HG02642 (cell line): Measurements from ENCODE around the gene EFCAB12.
"Not testable (repeated sequence)": the region's sequence is repeated elsewhere in the genome, so short reads cannot be mapped to it uniquely, and the experiment has no call there.

ENCODE experiments used
- ATAC-seq: cut with Tn5 transposase; IDR thresholded peaks from one replicate; pipeline ENCODE4 v1.9.1; 2021; ENCODE audit warnings: mild to moderate bottlenecking; ENCODE audit not compliant: unreplicated experiment, poor library complexity

EFCAB12 gene

DNA sequence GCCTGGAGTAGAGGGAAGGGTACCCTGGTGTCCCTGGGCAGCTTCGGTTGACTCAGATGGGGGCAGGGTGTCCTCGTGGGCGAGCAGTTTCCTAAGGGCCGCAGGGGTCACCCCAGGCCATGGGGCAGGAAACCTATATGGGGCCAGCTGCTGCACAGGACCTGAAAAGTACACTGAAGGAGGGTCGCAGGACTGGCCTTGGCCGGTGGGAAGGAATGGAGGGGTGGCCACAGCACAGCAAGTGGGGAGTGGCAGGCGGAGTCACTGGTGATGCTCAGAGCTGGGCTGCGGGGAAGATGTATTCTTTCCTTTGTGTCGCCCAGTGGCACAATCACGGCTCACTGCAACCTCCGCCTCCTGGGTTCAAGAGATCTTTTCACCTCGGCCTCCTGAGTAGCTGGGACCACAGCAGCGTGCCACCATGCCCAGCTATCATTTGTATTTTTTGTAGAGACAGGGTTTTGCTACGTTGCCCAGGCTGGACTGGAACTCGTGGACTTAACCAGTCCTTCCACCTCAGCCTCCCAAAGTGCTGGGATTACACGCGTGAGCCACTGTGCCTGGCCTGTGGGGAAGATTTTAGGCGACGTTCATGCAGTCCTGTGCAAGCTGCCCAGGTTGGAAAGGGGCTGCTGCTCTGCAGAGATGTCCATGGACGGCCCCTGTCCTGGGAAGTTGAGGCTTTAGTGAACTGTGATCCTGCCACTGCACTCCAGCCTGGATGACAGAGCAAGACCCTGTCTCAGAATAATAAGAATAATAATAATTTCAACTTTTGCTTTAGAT lies 57.2 kb downstream of the EFCAB12 start:
- no peak for ATAC-seq

DNA sequence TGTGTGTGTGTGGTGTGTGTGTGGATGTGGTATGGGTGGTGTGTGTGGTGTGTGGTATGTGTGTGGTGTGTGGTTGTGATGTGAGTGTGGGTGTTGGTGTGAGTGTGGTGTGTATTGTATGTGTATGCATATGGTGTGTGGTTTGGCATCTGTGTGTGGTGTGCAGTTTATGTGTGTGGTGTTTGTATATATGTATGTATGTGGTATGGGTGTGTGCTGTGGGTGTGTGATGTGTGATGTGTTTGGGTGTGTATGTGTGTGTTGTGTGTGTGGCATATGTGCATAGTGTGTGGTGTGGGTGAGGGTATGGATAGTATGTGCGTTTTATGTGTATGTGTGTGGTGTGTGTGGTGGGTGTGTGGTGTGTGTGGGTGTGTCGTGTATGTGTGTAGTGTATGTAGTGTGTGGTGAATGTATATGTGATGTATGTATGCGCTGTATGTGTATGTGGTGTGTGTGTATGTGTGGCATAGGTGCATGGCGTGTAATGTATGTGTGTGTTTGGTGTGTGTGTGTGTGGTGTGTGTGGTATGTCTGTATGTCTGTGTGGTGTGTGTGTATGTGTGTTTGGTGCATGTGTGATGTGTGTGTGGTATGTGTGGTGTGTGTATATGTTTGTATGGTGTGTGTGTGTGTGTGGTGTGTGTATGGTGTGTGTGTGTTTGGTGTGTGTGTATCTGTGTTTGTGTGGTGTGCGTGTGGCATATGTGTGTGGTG lies 58.0 kb downstream of the EFCAB12 start:
- no peak for ATAC-seq

DNA sequence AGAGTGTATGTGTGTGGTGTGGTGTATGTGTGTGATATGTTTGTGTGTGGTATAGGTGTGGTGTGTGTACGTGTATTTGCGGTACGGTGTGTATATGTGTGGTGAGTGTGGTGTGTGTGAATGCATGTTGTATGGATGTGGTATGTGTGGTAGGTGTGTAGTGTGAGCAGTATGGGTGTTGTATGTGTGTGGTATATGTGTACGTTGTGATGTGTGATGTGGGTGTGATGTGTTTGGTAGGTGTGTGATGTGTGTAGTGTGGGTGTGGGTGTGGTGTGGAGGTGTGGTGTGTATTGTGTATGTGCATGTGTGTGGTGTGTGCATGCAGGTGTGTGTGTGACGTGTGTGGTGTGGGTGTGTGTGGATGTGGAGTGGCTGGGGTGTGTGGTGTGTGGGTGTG lies 58.7 kb downstream of the EFCAB12 start:
- no peak for ATAC-seq

DNA sequence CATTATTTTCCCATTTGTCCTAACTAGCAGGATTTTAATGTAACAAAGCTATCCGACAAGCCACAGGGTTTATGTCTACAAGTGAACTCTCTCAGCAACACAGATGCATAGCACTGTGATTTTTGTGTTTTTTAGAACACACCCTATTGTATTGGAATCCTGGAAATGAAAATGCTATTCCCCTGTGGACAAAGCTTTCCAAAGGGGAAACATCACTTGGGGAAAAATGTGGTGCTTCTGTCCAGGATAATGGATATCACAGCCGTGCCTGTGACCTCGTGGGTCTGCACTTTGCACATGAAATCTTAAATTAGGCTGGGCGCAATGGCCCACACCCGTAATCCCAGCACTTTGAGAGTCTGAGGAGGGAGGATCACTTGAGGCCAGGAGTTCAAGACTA lies 60.6 kb downstream of the EFCAB12 start:
- ATAC-seq, result no peak

DNA sequence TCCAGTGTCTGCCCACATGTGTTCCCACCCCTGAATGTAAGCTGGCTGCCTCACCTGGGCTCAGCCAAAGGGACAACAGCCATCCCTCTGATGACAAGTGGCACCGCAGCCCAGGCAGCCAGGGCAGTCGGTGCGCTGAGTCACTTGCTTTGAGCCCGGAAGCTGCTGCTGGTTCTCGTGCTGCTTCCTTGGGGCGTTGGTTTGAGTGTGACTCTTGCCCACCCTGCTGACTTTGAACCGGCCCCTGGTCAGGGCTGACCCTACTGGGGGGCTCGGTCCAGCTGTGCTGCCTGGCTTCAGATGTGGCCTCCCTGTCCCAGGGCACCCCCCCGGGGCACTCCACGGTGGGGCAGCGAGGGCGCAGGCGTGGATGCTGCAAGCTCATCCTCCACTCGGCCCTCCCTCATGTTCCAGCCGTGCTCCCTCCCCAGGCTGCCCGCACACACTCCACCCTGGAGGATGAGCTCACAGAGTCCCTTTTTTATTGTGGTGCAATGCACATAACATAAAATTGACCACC lies 62.1 kb downstream of the EFCAB12 start:
- ATAC-seq, result no peak

DNA sequence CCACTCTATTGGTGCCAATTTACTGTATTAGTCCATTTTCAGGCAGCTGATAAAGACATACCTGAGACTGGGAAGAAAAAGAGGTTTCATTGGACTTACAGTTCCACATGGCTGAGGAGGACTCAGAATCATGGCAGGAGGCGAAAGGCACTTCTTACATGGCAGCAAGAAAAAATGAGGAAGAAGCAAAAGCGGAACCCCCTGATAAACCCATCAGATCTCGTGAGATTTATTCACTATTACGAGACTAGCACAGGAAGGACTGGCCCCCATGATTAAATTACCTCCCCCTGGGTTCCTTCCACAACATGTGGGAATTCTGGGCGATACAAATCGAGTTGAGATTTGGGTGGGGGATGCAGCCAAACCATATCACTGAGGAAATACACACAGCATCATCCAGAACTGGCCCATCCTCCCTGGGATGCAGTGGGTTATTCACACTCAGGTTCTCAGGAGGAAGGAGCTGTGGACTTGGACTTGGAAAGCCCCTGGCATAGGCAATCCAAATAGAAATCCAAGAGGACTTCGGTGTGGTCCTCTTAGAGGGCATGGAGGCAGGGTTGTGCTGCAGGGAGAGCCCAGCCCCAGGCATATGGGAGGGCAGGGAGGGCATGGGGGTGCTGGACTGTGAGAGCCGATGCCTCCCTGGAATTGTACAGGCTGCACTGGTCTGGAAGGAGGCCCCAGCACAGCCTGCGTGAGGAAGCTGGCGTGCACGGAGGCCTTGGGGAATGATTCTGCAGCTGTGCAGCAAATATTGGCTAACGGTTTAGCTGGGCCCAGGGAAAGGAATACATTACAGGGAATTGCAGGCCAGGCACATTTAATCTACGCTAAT lies 62.9 kb downstream of the EFCAB12 start:
- no peak for ATAC-seq

DNA sequence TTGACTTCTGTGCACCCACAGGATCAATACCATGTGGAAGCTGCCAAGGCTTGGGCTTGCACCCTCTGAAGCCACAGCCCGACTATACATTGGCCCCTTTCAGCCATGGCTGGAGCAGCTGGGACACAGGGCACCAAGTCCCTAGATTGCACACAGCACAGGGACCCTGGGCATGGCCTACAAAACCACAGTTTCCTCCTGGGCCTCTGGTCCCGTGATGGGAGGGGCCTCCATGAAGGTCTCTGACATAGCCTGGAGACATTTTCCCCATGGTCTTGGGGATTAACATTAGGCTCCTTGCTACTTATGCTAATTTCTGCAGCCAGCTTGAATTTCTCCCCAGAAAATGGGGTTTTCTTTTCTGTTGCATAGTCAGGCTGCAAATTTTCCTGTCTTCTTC lies 63.6 kb downstream of the EFCAB12 start:
- ATAC-seq, result not testable (repeated sequence)

DNA sequence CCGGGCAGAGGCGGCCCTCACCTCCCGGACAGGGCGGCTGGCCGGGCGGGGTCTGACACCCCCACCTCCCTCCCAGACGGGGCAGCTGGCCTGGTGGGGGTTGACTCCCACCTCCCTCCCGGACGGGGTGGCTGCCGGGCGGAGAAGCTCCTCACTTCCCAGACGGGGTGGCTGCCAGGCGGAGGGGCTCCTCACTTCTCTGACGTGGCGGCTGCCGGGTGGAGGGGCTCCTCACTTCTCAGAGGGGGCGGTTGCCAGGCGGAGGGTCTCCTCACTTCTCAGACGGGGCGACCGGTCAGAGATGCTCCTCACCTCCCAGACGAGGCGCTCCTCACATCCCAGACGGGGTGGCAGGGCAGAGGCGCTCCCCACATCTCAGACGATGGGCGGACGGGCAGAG lies 65.1 kb downstream of the EFCAB12 start:
- not testable (repeated sequence) for ATAC-seq

DNA sequence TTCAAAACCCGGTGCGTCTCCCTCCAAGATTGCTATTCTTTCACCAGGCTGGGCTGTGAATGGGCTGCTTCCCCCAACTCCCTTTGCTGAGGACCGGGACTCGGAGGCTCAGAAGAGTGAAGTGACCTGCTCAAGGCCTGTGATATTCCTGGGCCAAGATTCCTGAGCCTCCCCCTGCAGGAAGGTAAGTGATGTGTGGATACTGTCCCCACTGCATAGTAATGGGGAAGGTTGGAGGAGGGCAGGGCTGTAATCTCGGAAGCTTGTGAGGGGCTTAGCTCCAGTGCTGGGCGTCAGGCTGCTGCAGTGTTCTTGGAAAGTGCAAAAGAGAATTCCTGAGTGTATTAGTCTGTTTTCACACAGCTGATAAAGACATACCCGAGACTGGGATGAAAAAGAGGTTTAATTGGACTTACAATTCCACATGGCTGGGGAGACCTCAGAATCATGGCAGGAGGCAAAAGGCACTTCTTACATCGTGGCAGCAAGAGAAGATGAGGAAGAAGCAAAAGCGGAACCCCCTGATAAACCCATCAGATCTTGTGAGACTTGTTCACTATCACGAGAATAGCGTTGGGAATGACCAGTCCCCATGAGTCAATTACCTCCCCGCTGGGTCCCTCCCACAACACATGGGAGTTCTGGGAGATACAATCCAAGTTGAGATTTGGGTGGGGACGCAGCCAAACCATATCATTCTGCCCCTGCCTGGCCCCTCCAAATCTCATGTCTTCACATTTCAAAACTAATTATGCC lies 67.6 kb downstream of the EFCAB12 start:
- no peak for ATAC-seq

DNA sequence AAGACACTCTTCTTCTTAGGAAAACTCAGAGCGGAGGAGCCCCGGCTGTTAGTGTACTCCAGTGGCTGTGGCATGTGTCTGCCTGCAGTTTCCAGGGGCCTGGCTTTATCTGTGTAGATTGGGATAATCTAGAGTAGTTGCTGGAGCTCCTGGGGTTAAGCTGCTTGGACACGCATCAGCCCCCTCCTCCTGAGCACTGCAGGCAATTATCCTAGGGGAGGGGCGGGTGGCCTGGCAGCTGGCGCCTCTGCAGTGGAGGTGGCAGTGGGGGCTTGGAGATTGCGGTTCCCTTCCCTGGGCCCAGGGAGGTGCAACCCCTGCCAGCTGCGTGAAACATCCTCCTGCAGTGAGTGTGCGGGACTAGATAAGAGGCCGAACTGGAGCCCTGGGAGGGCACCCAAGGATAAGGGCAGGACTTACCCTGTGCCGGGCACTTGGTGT lies 68.2 kb downstream of the EFCAB12 start:
- no peak for ATAC-seq

DNA sequence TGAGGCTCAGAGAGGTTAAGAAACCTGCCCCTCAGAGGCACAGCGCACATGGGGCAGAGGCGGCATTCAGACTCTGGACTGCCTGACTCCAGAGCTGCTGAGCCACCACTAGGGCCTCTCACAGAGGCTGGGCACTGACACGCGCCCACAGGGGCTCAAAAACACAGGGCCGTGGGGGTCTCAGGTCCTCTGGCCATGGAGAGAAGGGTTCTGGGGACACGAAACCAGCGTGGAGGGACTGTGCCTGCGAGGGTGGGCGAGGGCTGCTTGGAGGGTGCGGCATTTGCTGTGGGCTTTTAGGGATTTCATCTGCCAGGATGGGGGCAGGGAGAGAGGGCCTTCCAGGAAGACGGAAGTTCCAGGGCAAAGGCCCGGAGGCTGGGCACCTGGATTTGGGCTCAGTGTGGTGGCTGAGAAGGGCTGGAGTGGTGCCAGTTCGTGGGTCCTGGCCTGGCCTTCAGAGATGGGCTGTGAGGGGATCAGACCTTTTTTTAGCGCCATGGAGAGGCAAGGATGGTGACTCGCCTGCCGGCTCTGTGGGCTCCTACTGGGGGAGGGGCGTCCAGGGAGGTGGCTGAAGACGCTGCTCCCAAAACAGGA lies 69.6 kb downstream of the EFCAB12 start:
- no peak for ATAC-seq

DNA sequence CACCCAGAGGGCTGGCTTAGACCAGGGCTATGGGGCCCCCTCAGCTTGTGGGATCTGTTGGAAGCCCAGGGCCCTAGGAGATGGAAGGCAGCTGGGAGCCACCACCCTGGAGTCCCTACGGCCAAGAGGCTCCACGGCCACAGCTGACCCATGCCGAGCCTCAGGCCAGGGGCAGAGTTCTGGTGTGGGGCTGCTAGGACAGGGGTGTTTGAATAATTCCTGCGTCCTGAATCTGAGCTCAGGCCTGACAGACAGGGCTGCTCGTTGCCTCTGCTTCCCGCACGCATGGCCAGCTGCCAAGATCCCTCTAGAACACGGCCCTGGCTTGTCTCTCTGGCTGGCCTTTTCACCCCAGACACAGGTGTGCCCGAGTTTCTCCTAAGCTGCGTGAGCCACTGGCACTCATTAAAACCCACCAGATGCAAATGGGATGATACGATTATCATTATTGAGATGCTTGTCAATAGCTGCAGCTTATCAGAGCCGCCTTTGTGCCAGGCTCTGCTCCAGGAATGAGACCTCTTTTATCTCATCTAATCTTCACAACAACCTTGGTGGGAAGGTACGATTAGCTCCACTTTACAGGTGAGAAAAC lies 70.2 kb downstream of the EFCAB12 start:
- ATAC-seq, result no peak

DNA sequence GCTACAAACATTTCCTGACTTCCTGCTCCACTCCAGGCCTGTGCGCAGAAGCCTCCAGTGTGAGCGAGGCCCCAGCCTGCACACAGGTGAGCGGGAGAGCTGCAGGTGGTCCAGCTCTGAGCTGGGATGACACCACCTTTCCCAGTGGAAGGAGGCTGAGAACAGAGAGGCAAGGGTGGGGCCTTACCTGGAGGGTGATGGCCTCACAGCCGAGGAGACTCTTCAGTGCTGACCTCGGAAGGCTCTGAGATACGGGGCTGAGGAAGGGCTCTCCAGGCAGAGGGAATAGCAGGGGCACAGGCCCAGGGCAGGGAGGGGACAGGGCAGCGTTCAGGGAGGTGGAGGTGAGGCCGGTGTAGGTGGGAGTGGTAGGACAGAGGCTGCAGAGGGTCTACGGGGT lies 70.8 kb downstream of the EFCAB12 start:
- ATAC-seq, result no peak

DNA sequence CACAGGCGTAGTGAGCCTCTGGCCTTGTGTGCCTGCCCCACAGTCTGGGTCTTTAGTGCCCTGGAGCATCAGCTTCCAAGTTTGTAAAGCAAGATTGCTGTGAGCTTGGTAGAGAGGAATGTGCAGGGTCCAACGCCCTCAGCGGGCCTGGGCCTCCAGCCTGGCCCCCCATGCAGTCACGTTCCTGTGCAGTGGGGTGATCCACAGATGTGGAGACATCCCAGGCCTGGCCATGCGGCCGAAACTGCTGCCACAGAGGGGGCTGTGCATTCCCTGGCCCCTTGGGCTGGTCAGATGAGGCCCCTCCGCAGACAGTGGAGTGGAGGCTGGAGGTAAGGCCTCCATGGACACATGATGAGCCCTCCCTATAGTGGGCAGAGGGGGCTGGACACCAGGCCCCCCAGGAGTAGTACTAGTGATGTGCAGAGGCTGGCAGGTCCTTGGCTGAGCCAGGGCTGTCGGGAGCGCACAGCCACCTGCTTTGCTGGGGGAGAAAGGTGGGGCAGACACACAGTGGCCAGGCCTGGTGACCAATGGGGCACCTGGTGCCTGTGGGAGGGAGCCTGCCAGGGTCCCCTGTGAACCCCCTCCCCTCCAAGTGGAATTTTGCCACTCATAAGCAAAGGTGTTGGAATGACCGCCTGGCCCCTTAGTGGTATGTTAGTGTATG lies 71.5 kb downstream of the EFCAB12 start:
- no peak for ATAC-seq

DNA sequence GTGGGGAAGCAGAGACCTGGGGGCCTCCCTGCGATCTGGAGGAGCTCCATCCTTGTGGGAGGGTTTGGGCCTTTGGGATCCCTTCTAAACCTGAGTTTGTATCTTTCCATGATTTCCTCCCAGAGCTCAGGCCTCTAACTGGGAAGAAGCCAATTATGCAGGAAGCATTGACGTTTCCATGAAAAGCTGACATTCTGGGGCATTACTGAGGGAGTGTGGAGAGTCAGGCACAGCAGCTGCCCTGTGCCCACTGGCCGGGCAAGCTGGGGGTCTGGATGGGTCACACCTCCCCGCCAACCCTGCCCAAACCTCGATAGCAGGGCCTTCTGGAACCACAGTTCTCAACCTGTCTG lies 74.9 kb downstream of the EFCAB12 start:
- ATAC-seq, result no peak

DNA sequence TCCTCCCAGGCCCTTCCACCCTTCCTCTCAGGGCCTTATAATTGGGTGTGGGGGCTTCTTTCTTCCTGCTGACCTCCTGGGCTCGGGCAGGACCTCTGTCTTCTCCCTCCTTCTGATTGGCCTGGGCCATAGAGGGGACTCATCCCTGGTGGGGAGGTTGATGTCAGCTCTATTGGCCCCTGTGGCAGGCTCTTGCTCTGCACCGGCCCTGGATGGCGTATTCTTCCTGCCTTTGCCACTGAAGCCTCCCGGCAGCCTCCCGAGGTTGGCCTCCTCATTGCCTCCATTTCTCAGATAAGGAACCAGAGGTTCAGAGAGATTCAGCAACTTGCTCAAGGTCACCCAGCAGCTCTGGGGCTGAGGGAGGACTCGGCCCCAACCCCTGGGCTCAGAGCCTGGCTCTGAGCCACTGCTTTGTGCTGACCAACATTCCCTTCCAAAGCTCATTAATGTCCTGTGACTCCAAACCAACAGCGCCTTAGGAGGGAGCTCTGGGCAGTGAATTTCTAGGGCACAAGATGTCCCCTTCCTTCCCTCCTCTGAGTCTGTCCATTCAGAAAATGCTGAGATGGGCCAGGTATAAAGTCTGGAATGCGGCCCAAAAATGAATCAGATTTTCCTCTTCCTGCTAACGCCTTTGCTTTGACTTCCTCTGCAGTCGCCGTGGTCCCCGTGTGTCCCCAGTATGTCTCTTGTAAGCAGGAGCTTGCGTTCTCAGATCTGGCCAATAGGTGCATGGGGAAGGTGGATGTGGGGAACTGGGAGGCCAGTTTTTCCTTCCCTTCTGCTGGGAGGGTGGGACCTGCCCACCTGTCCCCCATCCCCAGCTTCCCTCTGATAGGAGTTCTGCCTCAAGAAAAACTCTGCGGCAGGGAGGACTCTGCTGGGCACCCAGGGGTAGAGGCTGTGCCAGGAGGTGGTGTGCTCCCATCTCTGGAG lies 75.5 kb downstream of the EFCAB12 start:
- no peak for ATAC-seq

DNA sequence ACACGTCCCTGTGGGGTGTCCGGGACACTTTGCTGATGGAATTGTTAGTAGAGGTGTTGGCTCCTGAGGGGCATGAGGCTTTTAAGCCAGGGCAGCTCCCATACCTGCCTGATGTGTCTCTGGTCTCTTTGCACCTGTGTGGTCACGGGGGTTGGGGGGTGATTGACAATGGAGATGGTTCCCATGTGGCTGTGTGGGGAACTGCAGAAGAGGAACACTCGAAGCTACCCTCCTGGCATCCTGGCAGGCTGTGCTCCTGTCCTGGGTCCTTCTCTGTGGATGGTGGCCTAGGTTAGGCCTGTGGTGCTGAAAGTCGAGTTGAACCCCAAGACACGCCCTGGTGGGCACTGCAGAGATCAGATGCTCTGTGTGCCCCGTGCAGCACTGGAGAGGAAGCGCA lies 76.4 kb downstream of the EFCAB12 start:
- no peak for ATAC-seq
